GM12878 (cell line): ENCODE measurements around the gene MIEF1. TPM values are rescaled to one million over a fixed set of nuclear protein-coding genes. Genes with fewer than 3 reads are reported as not detected.

Source experiments
- ATAC-seq: fragments of 200-7000 bp; cut with Tn5 transposase; 3 replicates; pipeline ENCODE4 v1.9.1; 2020; ENCODE audit warnings: mild to moderate bottlenecking, moderate library complexity
- BruUV-seq: library from RNA; stranded (reverse); fragments of 400-500 nt; replicated peaks from 2 replicates; lab custom pipeline; 2021; lab: Mats Ljungman, UMichigan
- CTCF ChIA-PET: fragments of 300-600 bp; sonication (Branson Sonifier 250); formaldehyde crosslinking; extraction: SDS; loops from one replicate; lab custom pipeline; 2021; ENCODE audit warnings: inconsistent platforms; lab: Yijun Ruan, JAX
- POLR2A ChIA-PET: fragments of 350-600 bp; formaldehyde crosslinking; extraction: SDS; loops from one replicate; lab custom pipeline; 2021; ENCODE audit warnings: inconsistent platforms; lab: Charles Lee
- RAD21 ChIA-PET: fragments of 300-600 bp; sonication (Branson Sonifier 250); formaldehyde crosslinking; loops from one replicate; lab custom pipeline; 2023; ENCODE audit warnings: antibody characterized with exemption; ENCODE audit not compliant: unreplicated experiment; lab: Charles Lee
- SMC1A ChIA-PET: fragments of 300-600 bp; sonication (Branson Sonifier 250); formaldehyde crosslinking; loops from one replicate; lab custom pipeline; 2023; ENCODE audit not compliant: unreplicated experiment, uncharacterized antibody; lab: Charles Lee
- DNase-seq: peaks from one replicate; pipeline ENCODE4 v3.0.0-alpha.2; 2011; ENCODE audit warnings: low read depth, low spot score
- FAIRE-seq: peaks from 3 replicates; lab custom pipeline; 2011; peaks lifted over from hg19 to GRCh38; lab: Jason Lieb, UNC
- H2AFZ ChIP-seq: 2 replicates; pipeline ENCODE4 v1.6.0; 2011; ENCODE audit warnings: low read depth, low read length, control low read depth; ENCODE audit not compliant: control insufficient read depth
- H3K27ac ChIP-seq: 2 replicates; pipeline ENCODE4 v1.5.1; 2011; ENCODE audit warnings: control low read depth; ENCODE audit not compliant: control insufficient read depth, insufficient read depth
- H3K27me3 ChIP-seq, 2 experiments: replicated peaks in 1 of 2; 2 replicates each; pipeline versions ENCODE4 v1.6.0 to v1.6.1; 2011; ENCODE audit warnings: low read length in 1 of 2; ENCODE audit not compliant: control insufficient read depth in 2 of 2, insufficient read depth in 2 of 2
- H3K36me3 ChIP-seq, 2 experiments: 2 replicates each; pipeline ENCODE4 v1.5.1; 2011; ENCODE audit warnings: low read length in 1 of 2; ENCODE audit not compliant: control insufficient read depth in 2 of 2, insufficient read depth in 2 of 2
- H3K4me1 ChIP-seq: 2 replicates; pipeline ENCODE4 v1.6.1; 2011; ENCODE audit warnings: mild to moderate bottlenecking, low read length, moderate library complexity, mixed read lengths; ENCODE audit not compliant: control insufficient read depth, insufficient read depth
- H3K4me2 ChIP-seq: 2 replicates; pipeline ENCODE4 v1.6.0; 2011; ENCODE audit warnings: control low read depth; ENCODE audit not compliant: control insufficient read depth, insufficient read depth
- H3K4me3 ChIP-seq: fragments of 200-600 bp; sonication (generic); 2 replicates; pipeline ENCODE4 v1.5.1; 2016
- H3K79me2 ChIP-seq: 2 replicates; pipeline ENCODE4 v1.6.0; 2011; ENCODE audit warnings: low read length; ENCODE audit not compliant: control insufficient read depth, insufficient read depth
- H3K9ac ChIP-seq: 2 replicates; pipeline ENCODE4 v1.8.0; 2011; ENCODE audit warnings: low read length, control low read depth, mixed read lengths; ENCODE audit not compliant: control insufficient read depth, insufficient read depth
- H3K9me3 ChIP-seq: replicated peaks from 3 replicates; pipeline ENCODE4 v1.5.1; 2011; ENCODE audit warnings: mild to moderate bottlenecking, low read length; ENCODE audit not compliant: control insufficient read depth, insufficient read depth
- H4K20me1 ChIP-seq: 2 replicates; pipeline ENCODE4 v1.6.0; 2011; ENCODE audit not compliant: control insufficient read depth, insufficient read depth
- BHLHE40 ChIP-seq, 2 experiments: fragments of 450-650 bp in 1 of 2; IDR thresholded peaks; 2 replicates each; pipeline ENCODE4 v1.6.1; 2011 to 2017; ENCODE audit warnings: low read depth in 2 of 2, borderline replicate concordance in 1 of 2, improper control_type of control experiment in 1 of 2, low read length in 1 of 2, mild to moderate bottlenecking in 1 of 2
- CREM ChIP-seq: IDR thresholded peaks from 2 replicates; pipeline ENCODE4 v1.6.1; 2014; ENCODE audit warnings: antibody characterized with exemption, low read depth
- ETV6 ChIP-seq, 2 experiments: fragments of 450-650 bp in 1 of 2; IDR thresholded peaks in 1 of 2; conservative IDR thresholded peaks in 1 of 2; 2 replicates each; pipeline ENCODE4 v1.6.1; 2014; ENCODE audit warnings: antibody characterized with exemption in 1 of 2, borderline replicate concordance in 1 of 2, low read depth in 1 of 2, mild to moderate bottlenecking in 1 of 2, moderate library complexity in 1 of 2
- JUNB ChIP-seq: IDR thresholded peaks from 2 replicates; pipeline ENCODE4 v1.6.1; 2016; ENCODE audit warnings: antibody characterized with exemption, mild to moderate bottlenecking
- KLF5 ChIP-seq: fragments of 450-650 bp; IDR thresholded peaks from 2 replicates; pipeline ENCODE4 v1.6.1; 2014; ENCODE audit warnings: mild to moderate bottlenecking; ENCODE audit not compliant: partially characterized antibody
- MTA2 ChIP-seq: fragments of 450-650 bp; IDR thresholded peaks from 2 replicates; pipeline ENCODE4 v1.6.1; 2016; ENCODE audit warnings: low read depth, mild to moderate bottlenecking, moderate library complexity
- MTA3 ChIP-seq: IDR thresholded peaks from 2 replicates; pipeline ENCODE4 v1.6.1; 2012; ENCODE audit warnings: low read length, inconsistent platforms, borderline replicate concordance
- RAD21 ChIP-seq: IDR thresholded peaks from 2 replicates; pipeline ENCODE4 v1.6.1; 2011; ENCODE audit warnings: mild to moderate bottlenecking, low read depth, low read length, moderate library complexity; ENCODE audit not compliant: insufficient read depth
- RBBP5 ChIP-seq: fragments of 200-600 bp; sonication (generic); conservative IDR thresholded peaks from 2 replicates; pipeline ENCODE4 v1.6.1; 2016
- RUNX3 ChIP-seq: IDR thresholded peaks from 2 replicates; pipeline ENCODE4 v1.6.1; 2012; ENCODE audit warnings: low read length, inconsistent platforms
- SIN3A ChIP-seq: IDR thresholded peaks from 2 replicates; pipeline ENCODE4 v1.6.1; 2012; ENCODE audit warnings: low read depth, low read length, improper control_type of control experiment
- SIX5 ChIP-seq: IDR thresholded peaks from 2 replicates; pipeline ENCODE4 v1.6.1; 2011; ENCODE audit warnings: mild to moderate bottlenecking, low read depth, low read length, moderate library complexity; ENCODE audit not compliant: severe bottlenecking
- SRF ChIP-seq, 2 experiments: IDR thresholded peaks; 2 replicates each; pipeline ENCODE4 v1.6.1; 2011; ENCODE audit warnings: low read depth in 2 of 2, low read length in 2 of 2, mild to moderate bottlenecking in 1 of 2, moderate library complexity in 1 of 2
- STAT3 ChIP-seq: IDR thresholded peaks from 2 replicates; pipeline ENCODE4 v1.6.1; 2011; ENCODE audit warnings: low read depth, low read length, improper control_type of control experiment
- SUPT20H ChIP-seq: IDR thresholded peaks from 2 replicates; pipeline ENCODE4 v1.6.1; 2011; ENCODE audit warnings: low read depth, mild to moderate bottlenecking, low read length, moderate library complexity, borderline replicate concordance; ENCODE audit not compliant: control insufficient read depth
- WGBS: methylation state at CpG from one replicate; pipeline ENCODE4 v1.1.6; 2016; ENCODE audit warnings: low lambda C conversion rate; ENCODE audit not compliant: insufficient replicate concordance, insufficient coverage; ENCODE audit errors: missing lambda C conversion rate; 5-methylcytosine and 5-hydroxymethylcytosine counted together
- in situ Hi-C: fragments of 300-500 bp; cut with MboI; formaldehyde crosslinking; loops from 9 replicates; pipeline ENCODE4 v1.14.3; 2018; ENCODE audit warnings: mixed read lengths
- intact Hi-C: fragments of 100-400 bp; cut with micrococcal nuclease; formaldehyde crosslinking; loops from one replicate; pipeline ENCODE4 v1.14.2; 2022; ENCODE audit not compliant: unreplicated experiment
- polyA plus RNA-seq, 11 experiments: library from polyadenylated mRNA; depleted of rRNA in 4 of 11; unstranded in 6 of 11; stranded (reverse) in 5 of 11; fragments of >200 nt; fragmentation: Nextera tagmentation in 4 of 11; fragmentation: Illumina TruSeq in 1 of 11; extraction: Ambion mirVana in 4 of 11; extraction: Trizol in 1 of 11; gene quantifications; 1 replicate in 1 of 11; 2 replicates in 10 of 11; pipeline versions ENCODE4 v1.2.1 to v1.2.3, GENCODE V29; 2011 to 2016; ENCODE audit warnings: inconsistent platforms in 2 of 11, missing spikeins in 2 of 11, low read depth in 1 of 11
- total RNA-seq, 4 experiments: library from RNA; depleted of rRNA in 3 of 4; stranded (reverse); fragments of >200 nt in 3 of 4; fragmentation: Illumina TruSeq in 1 of 4; extraction: Trizol in 1 of 4; gene quantifications; 2 replicates each; pipeline versions ENCODE4 v1.2.1 to v1.2.3, GENCODE V29; 2013 to 2021
- TF ChIP-seq, protein P1 (sequence below): fragments of 450-650 bp; IDR thresholded peaks from 2 replicates; pipeline ENCODE4 v1.6.1; 2017; ENCODE audit warnings: low read depth, mild to moderate bottlenecking, moderate library complexity
- TF ChIP-seq, protein P2 (sequence below): fragments of 450-650 bp; IDR thresholded peaks from 2 replicates; pipeline ENCODE4 v1.6.1; 2017; ENCODE audit warnings: mild to moderate bottlenecking, moderate library complexity

MIEF1 gene
- total and polyA plus RNA-seq, 10 of the 15 experiments (the other 5 are each of a cell fraction or from before 2014, with no cell fraction given): 12.4 to 52.3 (median 29.3) TPM

DNA sequence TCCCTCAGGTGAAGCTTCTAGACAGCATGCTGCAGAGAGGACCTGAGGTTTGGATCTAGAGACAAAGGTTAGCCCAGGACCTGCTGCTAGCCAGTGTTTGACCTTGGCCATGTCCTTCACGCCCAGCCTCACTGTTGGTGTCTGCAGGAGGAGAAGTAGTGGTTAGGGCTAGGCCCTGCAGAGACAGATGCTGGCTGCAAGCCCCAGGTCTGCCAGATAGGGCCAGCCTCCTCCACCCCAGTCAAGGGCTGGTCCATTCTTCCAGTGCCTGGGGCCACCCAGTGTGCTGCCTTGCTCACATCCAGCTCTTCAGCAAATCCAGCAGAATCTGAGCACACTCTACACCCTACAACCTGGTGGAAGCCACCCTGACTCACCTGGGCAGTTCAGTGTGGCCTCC, 21.5 kb upstream of the MIEF1 start:
- Histone ChIP-seq H4K20me1 (no peaks in the 10 kb centered on the region), H3K4me3 (no peak overlapping the region), H3K9ac (no peak overlapping the region), H3K4me2 (no peak overlapping the region), H3K4me1 (no peaks in the 10 kb centered on the region), H2AFZ (no peak overlapping the region), H3K9me3 (no peaks in the 10 kb centered on the region), H3K79me2 (peaks cover 1% of the 10 kb centered on the region), H3K36me3 (peaks cover 8 to 33% of the 10 kb centered on the region in 2 experiments; a peak in 3 of 4 replicates), H3K27ac (no peak overlapping the region), H3K27me3 (no peaks in the 10 kb centered on the region)
- FAIRE-seq (no peak), ATAC-seq (no peak), DNase-seq (no peak)
- ChIA-PET CTCF (interaction anchor here (1.2 to 2.3 kb wide), 4 partner anchors 16 to 137 kb away, joined by 3 to 8 read pairs (median 4); no protein-coding TSS in a partner anchor), POLR2A (no interaction called here), SMC1A (no interaction called here), RAD21 (no interaction called here)
- WGBS: 8% methylated on average over 1 of the region's 1 CpG
- no TSS peak for BruUV-seq
- intact Hi-C loops: no loop called here
- TF ChIP-seq ETV6 (conservative IDR thresholded peaks at IDR 0.05 in 1 of 2, IDR thresholded peaks at IDR 0.05 in 1 of 2; ENCODE audit: borderline replicate concordance in 1 of 2, low read depth in 1 of 2) (no peak), MTA2 (no peak), KLF5 (no peak), SIX5 (no peak), SRF (IDR thresholded peaks at IDR 0.05; ENCODE audit: low read depth in 2 of 2, low read length in 2 of 2) (no peak), RBBP5 (no peak), BHLHE40 (IDR thresholded peaks at IDR 0.05; ENCODE audit: borderline replicate concordance in 1 of 2, low read depth in 2 of 2, low read length in 1 of 2) (no peak), CREM (no peak), JUNB (no peak), SUPT20H (no peak), RUNX3 (no peak), SIN3A (no peak), RAD21 (no peak), STAT3 (no peak), MTA3 (no peak)
- TF ChIP-seq, protein P1, sequence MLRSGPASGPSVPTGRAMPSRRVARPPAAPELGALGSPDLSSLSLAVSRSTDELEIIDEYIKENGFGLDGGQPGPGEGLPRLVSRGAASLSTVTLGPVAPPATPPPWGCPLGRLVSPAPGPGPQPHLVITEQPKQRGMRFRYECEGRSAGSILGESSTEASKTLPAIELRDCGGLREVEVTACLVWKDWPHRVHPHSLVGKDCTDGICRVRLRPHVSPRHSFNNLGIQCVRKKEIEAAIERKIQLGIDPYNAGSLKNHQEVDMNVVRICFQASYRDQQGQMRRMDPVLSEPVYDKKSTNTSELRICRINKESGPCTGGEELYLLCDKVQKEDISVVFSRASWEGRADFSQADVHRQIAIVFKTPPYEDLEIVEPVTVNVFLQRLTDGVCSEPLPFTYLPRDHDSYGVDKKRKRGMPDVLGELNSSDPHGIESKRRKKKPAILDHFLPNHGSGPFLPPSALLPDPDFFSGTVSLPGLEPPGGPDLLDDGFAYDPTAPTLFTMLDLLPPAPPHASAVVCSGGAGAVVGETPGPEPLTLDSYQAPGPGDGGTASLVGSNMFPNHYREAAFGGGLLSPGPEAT: no peak
- TF ChIP-seq, protein P2, sequence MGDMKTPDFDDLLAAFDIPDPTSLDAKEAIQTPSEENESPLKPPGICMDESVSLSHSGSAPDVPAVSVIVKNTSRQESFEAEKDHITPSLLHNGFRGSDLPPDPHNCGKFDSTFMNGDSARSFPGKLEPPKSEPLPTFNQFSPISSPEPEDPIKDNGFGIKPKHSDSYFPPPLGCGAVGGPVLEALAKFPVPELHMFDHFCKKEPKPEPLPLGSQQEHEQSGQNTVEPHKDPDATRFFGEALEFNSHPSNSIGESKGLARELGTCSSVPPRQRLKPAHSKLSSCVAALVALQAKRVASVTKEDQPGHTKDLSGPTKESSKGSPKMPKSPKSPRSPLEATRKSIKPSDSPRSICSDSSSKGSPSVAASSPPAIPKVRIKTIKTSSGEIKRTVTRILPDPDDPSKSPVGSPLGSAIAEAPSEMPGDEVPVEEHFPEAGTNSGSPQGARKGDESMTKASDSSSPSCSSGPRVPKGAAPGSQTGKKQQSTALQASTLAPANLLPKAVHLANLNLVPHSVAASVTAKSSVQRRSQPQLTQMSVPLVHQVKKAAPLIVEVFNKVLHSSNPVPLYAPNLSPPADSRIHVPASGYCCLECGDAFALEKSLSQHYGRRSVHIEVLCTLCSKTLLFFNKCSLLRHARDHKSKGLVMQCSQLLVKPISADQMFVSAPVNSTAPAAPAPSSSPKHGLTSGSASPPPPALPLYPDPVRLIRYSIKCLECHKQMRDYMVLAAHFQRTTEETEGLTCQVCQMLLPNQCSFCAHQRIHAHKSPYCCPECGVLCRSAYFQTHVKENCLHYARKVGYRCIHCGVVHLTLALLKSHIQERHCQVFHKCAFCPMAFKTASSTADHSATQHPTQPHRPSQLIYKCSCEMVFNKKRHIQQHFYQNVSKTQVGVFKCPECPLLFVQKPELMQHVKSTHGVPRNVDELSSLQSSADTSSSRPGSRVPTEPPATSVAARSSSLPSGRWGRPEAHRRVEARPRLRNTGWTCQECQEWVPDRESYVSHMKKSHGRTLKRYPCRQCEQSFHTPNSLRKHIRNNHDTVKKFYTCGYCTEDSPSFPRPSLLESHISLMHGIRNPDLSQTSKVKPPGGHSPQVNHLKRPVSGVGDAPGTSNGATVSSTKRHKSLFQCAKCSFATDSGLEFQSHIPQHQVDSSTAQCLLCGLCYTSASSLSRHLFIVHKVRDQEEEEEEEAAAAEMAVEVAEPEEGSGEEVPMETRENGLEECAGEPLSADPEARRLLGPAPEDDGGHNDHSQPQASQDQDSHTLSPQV: no peak
- in situ Hi-C loops: no loop called here
